OCI-LY7 (cell line): ENCODE measurements around the gene PODNL1. TPM values are rescaled to one million over a fixed set of nuclear protein-coding genes. Genes with fewer than 3 reads are reported as not detected.

Experiments used
- BruUV-seq: library from RNA; stranded (reverse); fragments of 400-500 nt; replicated peaks from 2 replicates; lab custom pipeline; 2021; lab: Mats Ljungman, UMichigan
- CTCF ChIA-PET: fragments of 300-600 bp; sonication (Branson Sonifier 250); formaldehyde crosslinking; loops from one replicate; lab custom pipeline; 2022; ENCODE audit warnings: antibody characterized with exemption; ENCODE audit not compliant: unreplicated experiment; lab: Charles Lee
- POLR2A ChIA-PET: fragments of 300-600 bp; sonication (Branson Sonifier 250); formaldehyde crosslinking; loops from one replicate; lab custom pipeline; 2022; ENCODE audit warnings: antibody characterized with exemption; lab: Charles Lee
- DNase-seq: peaks from one replicate; pipeline ENCODE4 v3.0.0-alpha.2; 2015; ENCODE audit warnings: low spot score
- H2AFZ ChIP-seq: fragments of 200-600 bp; sonication (generic), shearing (Covaris generic); 2 replicates; pipeline ENCODE4 v1.6.1; 2014; ENCODE audit warnings: mild to moderate bottlenecking, antibody characterized with exemption, low read length, moderate library complexity
- H3K27ac ChIP-seq: fragments of 200-600 bp; sonication (generic); 2 replicates; pipeline ENCODE4 v1.5.1; 2014; ENCODE audit warnings: mixed run types, low read depth, mild to moderate bottlenecking, moderate library complexity, low read length, inconsistent platforms; ENCODE audit not compliant: poor library complexity, severe bottlenecking
- H3K36me3 ChIP-seq: fragments of 200-600 bp; sonication (generic); 2 replicates; pipeline ENCODE4 v1.6.1; 2014; ENCODE audit warnings: mild to moderate bottlenecking, antibody characterized with exemption, low read length, moderate library complexity, mixed read lengths; ENCODE audit not compliant: insufficient read depth
- H3K4me1 ChIP-seq: fragments of 200-600 bp; sonication (generic); 2 replicates; pipeline ENCODE4 v1.5.1; 2014; ENCODE audit warnings: mild to moderate bottlenecking, low read length; ENCODE audit not compliant: insufficient read depth, poor library complexity, severe bottlenecking
- H3K4me2 ChIP-seq: fragments of 200-600 bp; sonication (generic); 2 replicates; pipeline ENCODE4 v1.6.1; 2014; ENCODE audit warnings: mild to moderate bottlenecking, low read length
- H3K4me3 ChIP-seq: fragments of 200-600 bp; sonication (generic); 2 replicates; pipeline ENCODE4 v1.5.1; 2014; ENCODE audit warnings: mild to moderate bottlenecking, low read depth, low read length; ENCODE audit not compliant: poor library complexity, severe bottlenecking
- H3K79me2 ChIP-seq: fragments of 200-600 bp; sonication (generic); 2 replicates; pipeline ENCODE4 v1.6.1; 2016; ENCODE audit warnings: low read depth, mild to moderate bottlenecking, low read length, moderate library complexity, mixed read lengths; ENCODE audit not compliant: insufficient read depth
- H3K9me2 ChIP-seq: fragments of 200-600 bp; sonication (generic); 2 replicates; pipeline ENCODE4 v1.6.1; 2016; ENCODE audit warnings: mild to moderate bottlenecking, low read length, mixed read lengths; ENCODE audit not compliant: insufficient read depth
- H3K9me3 ChIP-seq: fragments of 200-600 bp; sonication (generic); 2 replicates; pipeline ENCODE4 v1.6.1; 2014; ENCODE audit warnings: mild to moderate bottlenecking, mixed run types, low read length, mixed read lengths
- H4K20me1 ChIP-seq: fragments of 200-600 bp; sonication (generic); 2 replicates; pipeline ENCODE4 v1.6.1; 2014; ENCODE audit warnings: mild to moderate bottlenecking, antibody characterized with exemption, low read length, moderate library complexity, mixed read lengths; ENCODE audit not compliant: insufficient read depth
- CTCF ChIP-seq: fragments of 200-600 bp; sonication (generic); conservative IDR thresholded peaks from 2 replicates; pipeline ENCODE4 v1.5.1; 2014; ENCODE audit warnings: mild to moderate bottlenecking, antibody characterized with exemption, low read length, moderate library complexity, mixed read lengths
- EZH2phosphoT487 ChIP-seq: fragments of 200-600 bp; sonication (generic); IDR thresholded peaks from 2 replicates; pipeline ENCODE4 v1.6.1; 2018; ENCODE audit warnings: low read depth, borderline replicate concordance, mild to moderate bottlenecking, mixed run types, antibody characterized with exemption, low read length, moderate library complexity, mixed read lengths
- intact Hi-C: fragments of 100-400 bp; cut with micrococcal nuclease; formaldehyde crosslinking; loops from one replicate; pipeline ENCODE4 v1.10.0; 2022; ENCODE audit not compliant: unreplicated experiment
- total RNA-seq, 2 experiments: library from RNA; depleted of rRNA in 1 of 2; stranded (reverse); fragments of >200 nt in 1 of 2; shearing (Covaris generic) in 1 of 2; gene quantifications; 2 replicates each; pipeline ENCODE4 v1.2.3, GENCODE V29; 2014 to 2022

PODNL1 gene
- total RNA-seq, 2 experiments from 2014 or later, result 0.16 TPM; not detected in 1

- no peak for DNase-seq
- no peaks in the 10 kb centered on the region for H3K9me2 ChIP-seq
- H4K20me1 ChIP-seq, result no peaks in the 10 kb centered on the region
- no peak overlapping the region for H2AFZ ChIP-seq
- no peak for TF ChIP-seq EZH2phosphoT487
- no peak for TF ChIP-seq CTCF
- intact Hi-C loops, result no loop called here
- no peaks in the 10 kb centered on the region for H3K4me1 ChIP-seq
- no TSS peak for BruUV-seq
- H3K9me3 ChIP-seq, result no peaks in the 10 kb centered on the region
- ChIA-PET CTCF (no interaction called here), POLR2A (no interaction called here)
- H3K4me2 ChIP-seq, result no peak overlapping the region
- H3K27ac ChIP-seq, result no peak overlapping the region
- no peaks in the 10 kb centered on the region for H3K36me3 ChIP-seq
- H3K4me3 ChIP-seq, result no peak overlapping the region
- H3K79me2 ChIP-seq, result no peaks in the 10 kb centered on the region
Measured at GRCh38 chr19:13934785-13935109, 3.5 kb downstream of the PODNL1 start.

GRCh38 chr19:13932911-13933393 is 5.3 kb downstream of the PODNL1 start:
- intact Hi-C loops, result no loop called here
- POLR2A ChIA-PET, result no interaction called here

More at GRCh38 chr19:13932911-13933393, 5.3 kb downstream of the PODNL1 start:
- no peak for TF ChIP-seq CTCF
- no peak for TF ChIP-seq EZH2phosphoT487
- no peak overlapping the region for H3K4me3 ChIP-seq
- H3K4me2 ChIP-seq, result no peak overlapping the region
- BruUV-seq, result no TSS peak
- no peak for DNase-seq
- CTCF ChIA-PET, result no interaction called here
- no peaks in the 10 kb centered on the region for H3K4me1 ChIP-seq
- H3K27ac ChIP-seq, result no peak overlapping the region
- peaks cover 5% of the 10 kb centered on the region; the same call in 1 of the 2 replicates for H3K36me3 ChIP-seq
- H2AFZ ChIP-seq, result no peak overlapping the region
- no peaks in the 10 kb centered on the region for H4K20me1 ChIP-seq
- H3K9me2 ChIP-seq, result no peaks in the 10 kb centered on the region
- H3K79me2 ChIP-seq, result no peaks in the 10 kb centered on the region
- no peaks in the 10 kb centered on the region for H3K9me3 ChIP-seq
